ENCODE measurements around the gene STOML1. TPM values are rescaled to one million over a fixed set of nuclear protein-coding genes. Genes with fewer than 3 reads are reported as not detected.
A peak's percentile ranks its signal among the peaks of the same experiment; 100 is the strongest.
"Not testable (repeated sequence)": the region's sequence is repeated elsewhere in the genome, so short reads cannot be mapped to it uniquely, and the experiment has no call there.

STOML1 gene
- polyA plus RNA-seq, 4 donors: 11.2 to 18.0 (median 13.1) TPM

GRCh38 chr15:73965758-73966113 lies 26.4 kb downstream of the STOML1 start:
- DNase-seq (ENCODE audit: low read depth in 4 of 4, low spot score in 2 of 4): no peak

GRCh38 chr15:73965094-73965757 lies 26.9 kb downstream of the STOML1 start:
- DNase-seq (ENCODE audit: low read depth in 4 of 4, low spot score in 2 of 4): peak in 1 of 4 donors; percentile 26

- peak in 2 of 4 donors; percentile 51 to 76 for DNase-seq (ENCODE audit: low read depth in 4 of 4, low spot score in 2 of 4)
Measured at GRCh38 chr15:73964736-73965093, 27.4 kb downstream of the STOML1 start.

GRCh38 chr15:73962433-73962832 lies 29.7 kb downstream of the STOML1 start:
- DNase-seq (ENCODE audit: low read depth in 4 of 4, low spot score in 2 of 4): no peak

- DNase-seq (ENCODE audit: low read depth in 4 of 4, low spot score in 2 of 4): not testable (repeated sequence)
Measured at GRCh38 chr15:73960472-73961070, 31.5 kb downstream of the STOML1 start.

GRCh38 chr15:73959801-73960200 lies 32.3 kb downstream of the STOML1 start:
- DNase-seq (ENCODE audit: low read depth in 4 of 4, low spot score in 2 of 4): no peak

- DNase-seq (ENCODE audit: low read depth in 4 of 4, low spot score in 2 of 4): no peak
Measured at GRCh38 chr15:73959012-73959581, 33.0 kb downstream of the STOML1 start.

- DNase-seq (ENCODE audit: low read depth in 4 of 4, low spot score in 2 of 4): no peak
Measured at GRCh38 chr15:73957785-73958184, 34.3 kb downstream of the STOML1 start.

GRCh38 chr15:73957276-73957675 lies 34.8 kb downstream of the STOML1 start:
- no peak for DNase-seq (ENCODE audit: low read depth in 4 of 4, low spot score in 2 of 4)

- DNase-seq (ENCODE audit: low read depth in 4 of 4, low spot score in 2 of 4): no peak
Measured at GRCh38 chr15:73956743-73957135, 35.4 kb downstream of the STOML1 start.

- no peak for DNase-seq (ENCODE audit: low read depth in 4 of 4, low spot score in 2 of 4)
Measured at GRCh38 chr15:73955861-73956742, 36.0 kb downstream of the STOML1 start.

- DNase-seq (ENCODE audit: low read depth in 4 of 4, low spot score in 2 of 4): no peak
Measured at GRCh38 chr15:73955326-73955725, 36.8 kb downstream of the STOML1 start.

GRCh38 chr15:73954188-73955145 lies 37.6 kb downstream of the STOML1 start:
- no peak for DNase-seq (ENCODE audit: low read depth in 4 of 4, low spot score in 2 of 4)

- no peak for DNase-seq (ENCODE audit: low read depth in 4 of 4, low spot score in 2 of 4)
Measured at GRCh38 chr15:73952913-73953750, 39.0 kb downstream of the STOML1 start.

- no peak for DNase-seq (ENCODE audit: low read depth in 4 of 4, low spot score in 2 of 4)
Measured at GRCh38 chr15:73952171-73952912, 39.8 kb downstream of the STOML1 start.

- no peak for DNase-seq (ENCODE audit: low read depth in 4 of 4, low spot score in 2 of 4)
Measured at GRCh38 chr15:73951601-73952000, 40.5 kb downstream of the STOML1 start.

GRCh38 chr15:73950831-73951561 lies 41.1 kb downstream of the STOML1 start:
- peak; percentile 67 to 88 (median 81) for DNase-seq (ENCODE audit: low read depth in 4 of 4, low spot score in 2 of 4)

GRCh38 chr15:73950479-73950830 lies 41.6 kb downstream of the STOML1 start:
- no peak for DNase-seq (ENCODE audit: low read depth in 4 of 4, low spot score in 2 of 4)

All from left renal cortex interstitium (tissue), 4 donors.